GM21360 (cell line): ENCODE measurements around the gene FASTKD3.

Source experiments
- ATAC-seq: cut with Tn5 transposase; IDR thresholded peaks from one replicate; pipeline ENCODE4 v1.9.1; 2021; ENCODE audit warnings: mild to moderate bottlenecking, moderate library complexity; ENCODE audit not compliant: unreplicated experiment

The FASTKD3 gene

GRCh38 chr5:7881816-7882215, 13.0 kb upstream of the FASTKD3 start:
- no peak for ATAC-seq

- no peak for ATAC-seq
Observed at GRCh38 chr5:7881091-7881490, 12.3 kb upstream of the FASTKD3 start.

- ATAC-seq = peak; percentile 97
Observed at GRCh38 chr5:7878381-7878873, 9.6 kb upstream of the FASTKD3 start.

GRCh38 chr5:7877851-7878250, 9.0 kb upstream of the FASTKD3 start:
- no peak for ATAC-seq

GRCh38 chr5:7876867-7877266, 8.0 kb upstream of the FASTKD3 start:
- ATAC-seq = peak; percentile 47

GRCh38 chr5:7875151-7875550, 6.3 kb upstream of the FASTKD3 start:
- no peak for ATAC-seq

- no peak for ATAC-seq
Observed at GRCh38 chr5:7874639-7875038, 5.8 kb upstream of the FASTKD3 start.

- no peak for ATAC-seq
Observed at GRCh38 chr5:7873216-7873615, 4.4 kb upstream of the FASTKD3 start.

- no peak for ATAC-seq
Observed at GRCh38 chr5:7872517-7873130, 3.8 kb upstream of the FASTKD3 start.

- no peak for ATAC-seq
Observed at GRCh38 chr5:7871653-7872052, 2.8 kb upstream of the FASTKD3 start.

GRCh38 chr5:7869474-7870136, 774 bp upstream of the FASTKD3 start:
- ATAC-seq = peak; percentile 26

GRCh38 chr5:7868427-7868772, 431 bp downstream of the FASTKD3 start:
- ATAC-seq = no peak

- ATAC-seq = no peak
Observed at GRCh38 chr5:7867260-7867659, 1.6 kb downstream of the FASTKD3 start.

- no peak for ATAC-seq
Observed at GRCh38 chr5:7866196-7866595, 2.6 kb downstream of the FASTKD3 start.

GRCh38 chr5:7857926-7858632, 10.8 kb downstream of the FASTKD3 start:
- no peak for ATAC-seq

GRCh38 chr5:7857361-7857760, 11.5 kb downstream of the FASTKD3 start:
- ATAC-seq = no peak

GRCh38 chr5:7856855-7857254, 12.0 kb downstream of the FASTKD3 start:
- no peak for ATAC-seq

GRCh38 chr5:7855611-7856010, 13.2 kb downstream of the FASTKD3 start:
- no peak for ATAC-seq

GRCh38 chr5:7852988-7853387, 15.8 kb downstream of the FASTKD3 start:
- ATAC-seq = no peak

GRCh38 chr5:7852542-7852941, 16.3 kb downstream of the FASTKD3 start:
- no peak for ATAC-seq

GRCh38 chr5:7851617-7852289, 17.1 kb downstream of the FASTKD3 start:
- no peak for ATAC-seq

GRCh38 chr5:7851240-7851592, 17.6 kb downstream of the FASTKD3 start:
- ATAC-seq = no peak
